Karpas-422 (cell line): ENCODE measurements around the gene PLEKHG4B. TPM values are rescaled to one million over a fixed set of nuclear protein-coding genes. Genes with fewer than 3 reads are reported as not detected.
"Not testable (repeated sequence)": the region's sequence is repeated elsewhere in the genome, so short reads cannot be mapped to it uniquely, and the experiment has no call there.

Experiments used
- DNase-seq: peaks from one replicate; pipeline ENCODE4 v3.0.0-alpha.2; 2015
- H2AFZ ChIP-seq: fragments of 200-600 bp; sonication (generic); 2 replicates; pipeline ENCODE4 v1.6.1; 2014; ENCODE audit warnings: antibody characterized with exemption, low read length, mixed read lengths
- H3K27ac ChIP-seq: fragments of 200-600 bp; sonication (generic); 2 replicates; pipeline ENCODE4 v1.5.1; 2014; ENCODE audit warnings: mild to moderate bottlenecking, low read length, moderate library complexity
- H3K27me3 ChIP-seq: fragments of 200-600 bp; sonication (generic); 2 replicates; pipeline ENCODE4 v1.6.1; 2014; ENCODE audit warnings: low read length, mixed read lengths
- H3K36me3 ChIP-seq: fragments of 200-600 bp; sonication (generic); 2 replicates; pipeline ENCODE4 v1.6.1; 2014; ENCODE audit warnings: low read length, mixed read lengths; ENCODE audit not compliant: insufficient read depth
- H3K4me1 ChIP-seq: fragments of 200-600 bp; sonication (generic); 2 replicates; pipeline ENCODE4 v1.6.1; 2014; ENCODE audit warnings: mild to moderate bottlenecking, low read length, mixed read lengths
- H3K4me2 ChIP-seq: fragments of 200-600 bp; sonication (generic); 2 replicates; pipeline ENCODE4 v1.6.1; 2014; ENCODE audit warnings: low read length, low read depth, mild to moderate bottlenecking; ENCODE audit not compliant: poor library complexity, severe bottlenecking
- H3K4me3 ChIP-seq: fragments of 200-600 bp; sonication (generic); 2 replicates; pipeline ENCODE4 v1.5.1; 2014; ENCODE audit warnings: mild to moderate bottlenecking, antibody characterized with exemption, low read length, mixed read lengths
- H3K79me2 ChIP-seq: fragments of 200-600 bp; sonication (generic); 2 replicates; pipeline ENCODE4 v1.6.1; 2014; ENCODE audit warnings: mild to moderate bottlenecking, low read length, mixed read lengths
- H3K9ac ChIP-seq: fragments of 200-600 bp; sonication (generic); 2 replicates; pipeline ENCODE4 v1.6.0; 2014; ENCODE audit warnings: low read length
- H3K9me2 ChIP-seq: fragments of 200-600 bp; sonication (generic), shearing (Covaris generic); replicated peaks from 2 replicates; pipeline ENCODE4 v1.6.0; 2014; ENCODE audit warnings: mild to moderate bottlenecking, low read length, moderate library complexity; ENCODE audit not compliant: insufficient read depth
- H3K9me3 ChIP-seq: fragments of 300-700, 200-600 bp; sonication (generic); 2 replicates; pipeline ENCODE4 v1.6.1; 2014; ENCODE audit warnings: low read length, mixed read lengths
- H4K20me1 ChIP-seq: fragments of 200-600 bp; sonication (generic); 2 replicates; pipeline ENCODE4 v1.6.1; 2014; ENCODE audit warnings: mild to moderate bottlenecking, antibody characterized with exemption, low read length, low read depth; ENCODE audit not compliant: insufficient read depth
- total RNA-seq: library from RNA; depleted of rRNA; stranded (reverse); fragments of >200 nt; shearing (Covaris generic); gene quantifications from 2 replicates; pipeline ENCODE4 v1.2.3, GENCODE V29; 2014; ENCODE audit warnings: low replicate concordance

Gene PLEKHG4B
- total RNA-seq, 1 experiment from 2014 or later = not detected

- Histone ChIP-seq H3K9ac (no peak overlapping the region), H3K79me2 (no peaks in the 10 kb centered on the region), H3K4me1 (no peaks in the 10 kb centered on the region), H3K4me3 (no peak overlapping the region), H3K9me3 (no peaks in the 10 kb centered on the region; the same call in 1 of the 2 replicates), H3K36me3 (no peaks in the 10 kb centered on the region), H3K9me2 (no peaks in the 10 kb centered on the region), H3K27me3 (no peaks in the 10 kb centered on the region), H3K27ac (no peak overlapping the region), H3K4me2 (no peak overlapping the region), H4K20me1 (no peaks in the 10 kb centered on the region), H2AFZ (no peak overlapping the region)
- DNase-seq = no peak
These were observed 38.4 kb upstream of the PLEKHG4B start for GRCh38 chr5:53381-54174.

DNA sequence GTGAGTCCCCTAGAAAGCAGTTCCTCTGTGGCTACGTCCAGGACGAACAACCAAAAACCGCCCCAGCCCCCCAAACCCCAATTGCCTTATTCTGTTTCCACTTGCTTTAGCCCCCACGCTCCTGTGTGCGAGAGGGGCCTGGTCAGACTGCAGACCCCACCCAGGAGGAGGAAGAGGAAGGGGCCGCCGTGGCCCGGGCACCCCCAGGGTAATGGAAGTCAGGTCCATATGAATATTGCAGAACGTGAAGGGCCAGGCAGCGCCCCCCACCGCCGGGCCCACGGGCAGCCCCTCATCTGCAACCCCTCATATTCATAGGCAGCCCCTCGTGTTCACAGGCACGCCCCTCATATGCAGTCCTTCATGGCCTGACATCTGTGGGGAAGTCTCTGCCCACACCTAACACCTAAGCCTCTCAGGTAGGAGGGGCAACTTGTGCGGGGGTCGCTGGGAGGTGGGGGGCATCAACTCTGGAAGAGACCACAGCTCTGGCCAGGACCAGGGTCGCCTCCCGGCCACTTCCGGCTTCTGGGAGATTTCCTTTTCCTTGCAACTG, 37.7 kb upstream of the PLEKHG4B start:
- no peak for DNase-seq
- no peak overlapping the region for H3K9ac ChIP-seq
- no peaks in the 10 kb centered on the region; the same call in 1 of the 2 replicates for H3K9me3 ChIP-seq
- H3K27ac ChIP-seq = no peak overlapping the region
- H3K27me3 ChIP-seq = no peaks in the 10 kb centered on the region
- no peaks in the 10 kb centered on the region for H3K36me3 ChIP-seq
- no peaks in the 10 kb centered on the region for H4K20me1 ChIP-seq
- no peak overlapping the region for H3K4me2 ChIP-seq
- no peaks in the 10 kb centered on the region for H3K79me2 ChIP-seq
- no peaks in the 10 kb centered on the region for H3K4me1 ChIP-seq
- no peaks in the 10 kb centered on the region for H3K9me2 ChIP-seq
- no peak overlapping the region for H2AFZ ChIP-seq
- H3K4me3 ChIP-seq = no peak overlapping the region

- Histone ChIP-seq H3K9me2 (no peaks in the 10 kb centered on the region), H3K27me3 (no peaks in the 10 kb centered on the region), H3K36me3 (no peaks in the 10 kb centered on the region), H4K20me1 (no peaks in the 10 kb centered on the region), H3K27ac (no peak overlapping the region), H3K4me2 (no peak overlapping the region), H3K9me3 (no peaks in the 10 kb centered on the region; the same call in 1 of the 2 replicates), H3K4me1 (no peaks in the 10 kb centered on the region), H3K4me3 (no peak overlapping the region), H3K9ac (no peak overlapping the region), H3K79me2 (no peaks in the 10 kb centered on the region), H2AFZ (no peak overlapping the region)
- DNase-seq = no peak
These were observed 36.9 kb upstream of the PLEKHG4B start for GRCh38 chr5:54876-55569.

- Histone ChIP-seq H3K9me3 (no peaks in the 10 kb centered on the region), H3K36me3 (no peaks in the 10 kb centered on the region), H3K4me1 (no peaks in the 10 kb centered on the region), H3K4me2 (no peak overlapping the region), H2AFZ (no peak overlapping the region), H4K20me1 (no peaks in the 10 kb centered on the region), H3K4me3 (no peak overlapping the region), H3K9me2 (no peaks in the 10 kb centered on the region), H3K9ac (no peak overlapping the region), H3K27me3 (no peaks in the 10 kb centered on the region), H3K27ac (no peak overlapping the region), H3K79me2 (no peaks in the 10 kb centered on the region)
- peak; percentile 77 for DNase-seq
These were observed 35.2 kb upstream of the PLEKHG4B start for GRCh38 chr5:56561-57290.

- H4K20me1 ChIP-seq, H3K9me2 ChIP-seq, H3K4me1 ChIP-seq, H3K9ac ChIP-seq, DNase-seq, H3K27me3 ChIP-seq, H3K36me3 ChIP-seq, H3K79me2 ChIP-seq, H3K9me3 ChIP-seq, H3K4me3 ChIP-seq, H3K4me2 ChIP-seq, H2AFZ ChIP-seq, H3K27ac ChIP-seq: not testable (repeated sequence)
These were observed 31.7 kb upstream of the PLEKHG4B start for GRCh38 chr5:60250-60649.

DNA sequence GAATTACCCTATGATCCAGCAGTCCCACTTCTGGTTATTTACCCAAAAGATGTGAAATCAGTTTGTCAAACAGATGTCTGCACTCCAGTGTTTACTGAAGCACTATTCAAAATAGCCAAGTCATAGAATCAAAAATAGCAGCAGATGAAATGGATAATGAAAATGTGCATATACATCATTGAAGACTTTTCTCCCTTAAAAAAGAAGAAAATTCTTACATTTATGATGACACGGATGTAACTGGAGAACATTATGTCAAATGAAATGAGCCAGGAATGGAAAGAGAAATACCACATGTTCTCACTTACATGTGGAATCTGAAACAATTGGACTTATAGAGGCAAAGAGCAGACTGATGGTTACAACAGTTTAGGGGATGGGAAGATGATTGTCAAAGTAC, 21.5 kb upstream of the PLEKHG4B start:
- H3K9me2 ChIP-seq = 0 out of 2 replicates have a peak, but pooled peaks cover 2% of the 10 kb centered on the region
- H2AFZ ChIP-seq = no peak overlapping the region
- no peaks in the 10 kb centered on the region for H3K27me3 ChIP-seq
- H3K4me3 ChIP-seq = no peak overlapping the region
- no peak for DNase-seq
- no peak overlapping the region for H3K27ac ChIP-seq
- H3K4me1 ChIP-seq = no peaks in the 10 kb centered on the region
- no peaks in the 10 kb centered on the region for H4K20me1 ChIP-seq
- H3K36me3 ChIP-seq = no peaks in the 10 kb centered on the region
- H3K9ac ChIP-seq = no peak overlapping the region
- H3K4me2 ChIP-seq = no peak overlapping the region
- H3K79me2 ChIP-seq = no peaks in the 10 kb centered on the region
- 0 out of 2 replicates have a peak, but pooled peaks cover 3% of the 10 kb centered on the region for H3K9me3 ChIP-seq

DNA sequence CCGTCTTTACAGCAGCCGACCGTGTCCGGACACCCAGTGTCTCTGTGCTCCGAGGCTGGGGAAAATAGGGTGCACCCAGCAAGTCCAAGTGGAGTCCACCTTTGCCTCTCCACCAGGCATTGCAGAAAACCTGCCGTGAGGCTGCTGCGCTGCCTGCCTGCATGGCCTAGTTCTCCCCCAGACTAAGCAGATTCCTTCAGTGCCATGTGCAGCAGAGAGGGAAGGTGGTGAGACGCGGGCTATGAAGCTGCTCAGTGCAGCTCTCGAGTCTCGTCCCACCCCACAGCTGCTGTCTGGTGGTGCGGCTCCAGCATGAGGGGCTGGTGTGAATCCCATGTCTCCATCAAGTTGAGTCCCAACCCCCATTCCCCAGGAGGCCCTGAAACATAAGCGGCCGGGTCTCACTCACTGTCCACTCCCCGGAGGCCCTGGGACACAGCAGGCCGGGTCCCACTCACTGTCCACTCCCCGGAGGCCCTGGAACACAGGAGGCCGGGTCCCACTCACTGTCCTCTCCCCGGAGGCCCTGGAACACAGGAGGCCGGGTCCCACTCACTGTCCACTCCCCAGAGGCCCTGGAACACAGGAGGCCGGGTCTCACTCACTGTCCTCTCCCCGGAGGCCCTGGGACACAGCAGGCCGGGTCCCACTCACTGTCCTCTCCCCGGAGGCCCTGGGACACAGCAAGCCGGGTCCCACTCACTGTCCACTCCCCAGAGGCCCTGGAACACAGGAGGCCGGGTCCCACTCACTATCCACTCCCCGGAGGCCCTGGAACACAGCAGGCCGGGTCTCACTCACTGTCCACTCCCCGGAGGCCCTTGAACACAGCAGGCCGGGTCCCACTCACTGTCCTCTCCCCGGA, 19.4 kb upstream of the PLEKHG4B start:
- H3K4me3 ChIP-seq, H3K9me3 ChIP-seq, H3K79me2 ChIP-seq, H3K27me3 ChIP-seq, H3K9ac ChIP-seq, H3K36me3 ChIP-seq, H3K27ac ChIP-seq, H4K20me1 ChIP-seq, H3K4me2 ChIP-seq, H3K9me2 ChIP-seq, DNase-seq, H3K4me1 ChIP-seq, H2AFZ ChIP-seq: not testable (repeated sequence)
